Loucy (cell line): ENCODE results near the gene ARMC5.

Experiments
- H2AFZ ChIP-seq: fragments of 200-600 bp; sonication (generic); 2 replicates; pipeline ENCODE4 v1.6.0; 2016; ENCODE audit warnings: antibody characterized with exemption, mild to moderate bottlenecking, low read length, moderate library complexity
- H3F3A ChIP-seq: fragments of 200-600 bp; 2 replicates; pipeline ENCODE4 v1.6.0; 2016; ENCODE audit warnings: antibody characterized with exemption, low read depth, mild to moderate bottlenecking
- H3K27me3 ChIP-seq: fragments of 200-600 bp; sonication (generic); 2 replicates; pipeline ENCODE4 v1.6.1; 2014; ENCODE audit warnings: low read length, mild to moderate bottlenecking; ENCODE audit not compliant: insufficient read depth, poor library complexity, severe bottlenecking
- H3K36me3 ChIP-seq: fragments of 200-600 bp; sonication (generic); 2 replicates; pipeline ENCODE4 v1.6.1; 2016; ENCODE audit warnings: low read length; ENCODE audit not compliant: insufficient read depth
- H3K4me1 ChIP-seq: fragments of 200-600 bp; sonication (generic); 2 replicates; pipeline ENCODE4 v1.5.1; 2014; ENCODE audit warnings: low read length, mild to moderate bottlenecking; ENCODE audit not compliant: insufficient read depth, poor library complexity, severe bottlenecking
- H3K4me2 ChIP-seq: fragments of 200-600 bp; sonication (generic); 2 replicates; pipeline ENCODE4 v1.6.0; 2014; ENCODE audit warnings: antibody characterized with exemption, low read length, low read depth, mild to moderate bottlenecking; ENCODE audit not compliant: poor library complexity, severe bottlenecking
- H3K4me3 ChIP-seq: fragments of 200-600 bp; sonication (generic); 2 replicates; pipeline ENCODE4 v1.5.1; 2014; ENCODE audit warnings: low read length, mild to moderate bottlenecking, mixed read lengths; ENCODE audit not compliant: poor library complexity, severe bottlenecking
- H3K79me2 ChIP-seq: fragments of 200-600 bp; sonication (generic); 2 replicates; pipeline ENCODE4 v1.6.1; 2014; ENCODE audit warnings: low read length; ENCODE audit not compliant: insufficient read depth
- H3K9ac ChIP-seq: fragments of 200-600 bp; sonication (generic); 2 replicates; pipeline ENCODE4 v1.6.0; 2014; ENCODE audit warnings: mild to moderate bottlenecking, low read depth, low read length, moderate library complexity; ENCODE audit not compliant: poor library complexity, severe bottlenecking
- H3K9me2 ChIP-seq: fragments of 200-600 bp; sonication (generic); replicated peaks from 2 replicates; pipeline ENCODE4 v1.6.1; 2016; ENCODE audit warnings: low read depth, low read length, mixed read lengths
- H3K9me3 ChIP-seq: fragments of 200-600 bp; sonication (generic); 2 replicates; pipeline ENCODE4 v1.6.1; 2014; ENCODE audit warnings: mild to moderate bottlenecking, antibody characterized with exemption, low read length, low read depth; ENCODE audit not compliant: insufficient read depth
- H4K20me1 ChIP-seq: fragments of 200-600 bp; sonication (generic); 2 replicates; pipeline ENCODE4 v1.6.0; 2014; ENCODE audit warnings: antibody characterized with exemption, low read length, mild to moderate bottlenecking; ENCODE audit not compliant: insufficient read depth, poor library complexity, severe bottlenecking
- CTCF ChIP-seq: fragments of 200-600 bp; sonication (generic); conservative IDR thresholded peaks from 2 replicates; pipeline ENCODE4 v1.5.1; 2014; ENCODE audit warnings: mild to moderate bottlenecking, antibody characterized with exemption, low read length
- EZH2phosphoT487 ChIP-seq: fragments of 200-600 bp; IDR thresholded peaks from 2 replicates; pipeline ENCODE4 v1.6.1; 2018; ENCODE audit warnings: antibody characterized with exemption, mild to moderate bottlenecking, moderate library complexity, borderline replicate concordance

Gene ARMC5

GRCh38 chr16:31513126-31513525 is 53.8 kb downstream of the ARMC5 start:
- H3F3A ChIP-seq, result 0 out of 2 replicates have a peak, but pooled peaks cover 3% of the 10 kb centered on the region
- H3K36me3 ChIP-seq, result no peaks in the 10 kb centered on the region
- H3K27me3 ChIP-seq, result no peaks in the 10 kb centered on the region
- no peak overlapping the region for H3K4me3 ChIP-seq
- peaks cover 30% of the 10 kb centered on the region for H3K4me1 ChIP-seq
- TF ChIP-seq CTCF, result no peak
- no peak for TF ChIP-seq EZH2phosphoT487
- H3K9me3 ChIP-seq, result peaks cover 4% of the 10 kb centered on the region; the same call in 1 of the 2 replicates
- H2AFZ ChIP-seq, result no peak overlapping the region
- H3K9ac ChIP-seq, result peak overlapping the region; percentile 17
- H4K20me1 ChIP-seq, result no peaks in the 10 kb centered on the region
- H3K79me2 ChIP-seq, result peaks cover 17% of the 10 kb centered on the region
- peak overlapping the region; percentile 25 for H3K4me2 ChIP-seq
- no peaks in the 10 kb centered on the region for H3K9me2 ChIP-seq

- H3K9me2 ChIP-seq, result no peaks in the 10 kb centered on the region
- TF ChIP-seq EZH2phosphoT487, result no peak
- no peak for TF ChIP-seq CTCF
- H3K36me3 ChIP-seq, result no peaks in the 10 kb centered on the region
Measured at GRCh38 chr16:31513884-31514283, 54.6 kb downstream of the ARMC5 start.

More at GRCh38 chr16:31513884-31514283, 54.6 kb downstream of the ARMC5 start:
- Histone ChIP-seq H3K9me3 (peaks cover 4% of the 10 kb centered on the region; the same call in 1 of the 2 replicates), H3K27me3 (no peaks in the 10 kb centered on the region), H2AFZ (no peak overlapping the region), H3K79me2 (peaks cover 11% of the 10 kb centered on the region), H3K9ac (no peak overlapping the region), H3K4me2 (no peak overlapping the region), H4K20me1 (no peaks in the 10 kb centered on the region), H3K4me3 (no peak overlapping the region), H3K4me1 (peaks cover 28% of the 10 kb centered on the region), H3F3A (0 out of 2 replicates have a peak, but pooled peaks cover 3% of the 10 kb centered on the region)
